CD4-positive, alpha-beta T cell treated with Interferon alpha-2 for 1 hour (primary cell): Measurements from ENCODE around the gene TGIF2.
"Not testable (repeated sequence)": the region's sequence is repeated elsewhere in the genome, so short reads cannot be mapped to it uniquely, and the experiment has no call there.

Experiments used
- DNase-seq, 2 donors: peaks; one replicate each; pipeline ENCODE4 v3.0.0-alpha.2; 2020 to 2022

Gene TGIF2

GRCh38 chr20:36620917-36621316 is 47.5 kb downstream of the TGIF2 start:
- no peak for DNase-seq

GRCh38 chr20:36623444-36623843 is 50.0 kb downstream of the TGIF2 start:
- no peak for DNase-seq

DNA sequence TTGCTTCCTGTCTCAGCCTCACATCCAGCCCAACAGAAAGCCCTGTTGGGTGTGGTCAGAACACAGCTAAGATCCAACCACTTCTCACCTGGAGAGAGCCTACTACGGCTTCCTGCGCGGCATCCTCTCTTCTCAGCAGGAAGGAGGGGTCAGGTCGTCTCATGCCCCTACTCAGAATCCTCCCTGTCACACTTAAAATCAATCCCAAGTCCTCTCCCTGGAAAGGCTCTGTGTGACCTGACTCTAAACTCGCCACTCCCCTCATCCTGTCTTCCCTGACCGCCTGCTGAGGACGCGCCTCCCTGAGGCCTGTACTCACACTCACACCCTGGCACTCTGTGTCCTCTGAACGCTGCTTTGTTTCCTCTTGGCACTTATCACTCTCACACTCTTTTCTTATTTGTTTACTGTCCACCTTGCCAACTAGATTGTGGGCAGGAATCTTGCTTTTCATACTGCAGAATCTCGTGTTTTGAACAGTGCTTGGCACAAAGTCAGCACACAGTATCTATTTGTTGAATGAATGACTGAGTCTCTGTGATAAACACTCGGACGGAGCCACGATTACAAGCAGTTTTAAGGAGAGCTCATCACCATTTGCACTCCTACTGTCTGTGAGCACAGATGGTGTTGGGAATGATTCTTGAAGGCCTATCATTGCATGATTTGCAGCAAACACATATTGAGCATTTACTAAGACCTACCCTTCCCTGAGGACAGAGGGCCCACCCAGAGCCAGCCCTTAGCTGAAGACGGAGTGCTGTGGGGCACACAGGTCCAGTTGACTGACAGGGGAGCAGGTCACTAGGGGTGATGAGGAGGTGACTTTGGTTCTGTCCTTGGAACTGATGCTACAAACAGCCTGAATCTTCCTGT is 50.9 kb downstream of the TGIF2 start:
- DNase-seq: no peak

GRCh38 chr20:36624944-36625324 is 51.5 kb downstream of the TGIF2 start:
- DNase-seq: no peak

DNA sequence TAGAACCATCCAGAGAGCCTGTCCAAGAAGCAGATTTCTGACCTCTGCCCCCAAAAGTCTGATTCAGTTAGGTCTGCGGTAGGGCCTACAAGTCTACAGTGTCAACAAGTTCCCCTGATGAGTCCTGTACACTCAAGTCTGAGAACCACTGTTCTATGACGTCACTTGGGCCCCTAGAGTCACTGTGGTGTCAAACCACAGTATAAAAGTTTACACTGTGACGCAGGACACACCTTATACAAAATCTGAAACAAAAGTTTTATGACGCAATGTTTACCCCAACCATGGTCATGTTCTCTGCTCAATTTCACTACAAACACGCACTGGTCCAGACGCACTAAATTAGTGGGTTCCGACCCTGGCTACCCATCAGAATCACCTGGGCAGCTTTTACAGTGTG is 54.7 kb downstream of the TGIF2 start:
- DNase-seq: peak; percentile 40 to 56

DNA sequence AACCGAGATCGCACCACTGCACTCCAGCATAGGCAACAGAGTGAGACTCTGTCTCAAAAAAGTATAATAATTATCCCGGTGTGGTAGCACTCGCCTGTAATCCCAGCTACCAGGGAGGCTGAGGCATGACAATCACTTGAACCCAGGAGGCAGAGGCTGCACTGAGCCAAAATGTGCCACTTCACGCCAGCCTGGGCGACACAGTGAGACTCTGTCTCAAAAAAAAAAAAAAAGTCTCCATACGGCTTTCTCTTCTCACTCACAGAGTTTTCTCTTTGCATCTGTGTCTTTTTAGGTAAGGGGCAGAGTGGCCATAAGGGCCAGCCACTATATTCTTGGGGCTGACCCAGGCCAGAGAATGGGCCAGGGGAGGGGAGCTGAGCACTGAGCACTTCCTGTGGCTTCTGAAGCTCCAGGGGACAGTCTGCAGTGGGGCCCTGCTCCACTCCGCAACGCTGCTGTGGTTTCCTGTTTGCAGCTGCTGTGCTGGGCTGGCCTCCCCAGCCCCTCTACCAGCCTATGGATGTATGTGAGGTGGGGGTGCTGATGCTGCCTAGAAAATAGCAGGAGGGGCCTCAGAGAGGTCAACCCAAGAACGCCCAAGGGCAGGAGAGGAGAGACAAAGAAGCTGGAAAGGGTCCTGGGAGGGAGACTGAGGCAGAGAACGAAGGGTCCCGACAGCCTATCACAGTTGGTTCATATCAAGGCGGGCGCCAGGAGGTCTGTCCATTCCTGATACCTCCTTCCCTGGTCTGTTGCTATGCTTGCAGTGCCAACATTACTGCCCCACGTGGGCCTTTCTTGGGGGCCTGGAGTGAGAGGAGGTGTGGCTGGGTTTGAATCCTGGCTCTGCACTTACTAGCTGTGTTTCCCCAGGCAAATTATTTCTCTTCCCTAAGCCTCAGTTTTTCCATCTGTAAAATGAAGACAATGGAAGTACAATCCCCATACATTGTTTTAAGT is 56.6 kb downstream of the TGIF2 start:
- DNase-seq: peak; percentile 27 to 54

GRCh38 chr20:36631646-36632045 is 58.2 kb downstream of the TGIF2 start:
- no peak for DNase-seq

DNA sequence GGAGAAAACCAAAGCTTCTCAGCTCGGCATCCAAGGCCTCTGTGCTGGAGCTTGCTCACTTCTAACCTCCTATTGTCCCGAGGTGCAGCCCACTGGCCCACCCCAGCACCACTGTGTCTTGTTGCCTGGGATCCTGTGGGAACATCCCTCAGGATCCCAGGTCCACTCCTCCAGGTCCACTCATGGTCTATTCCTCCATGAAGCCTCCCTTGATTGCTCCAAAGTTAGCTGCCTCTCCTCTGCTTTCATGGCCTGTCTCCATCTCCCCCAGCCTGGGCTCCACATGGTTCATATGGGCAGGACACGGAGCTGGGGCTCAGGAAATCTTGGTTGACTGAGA is 58.7 kb downstream of the TGIF2 start:
- DNase-seq: no peak

DNA sequence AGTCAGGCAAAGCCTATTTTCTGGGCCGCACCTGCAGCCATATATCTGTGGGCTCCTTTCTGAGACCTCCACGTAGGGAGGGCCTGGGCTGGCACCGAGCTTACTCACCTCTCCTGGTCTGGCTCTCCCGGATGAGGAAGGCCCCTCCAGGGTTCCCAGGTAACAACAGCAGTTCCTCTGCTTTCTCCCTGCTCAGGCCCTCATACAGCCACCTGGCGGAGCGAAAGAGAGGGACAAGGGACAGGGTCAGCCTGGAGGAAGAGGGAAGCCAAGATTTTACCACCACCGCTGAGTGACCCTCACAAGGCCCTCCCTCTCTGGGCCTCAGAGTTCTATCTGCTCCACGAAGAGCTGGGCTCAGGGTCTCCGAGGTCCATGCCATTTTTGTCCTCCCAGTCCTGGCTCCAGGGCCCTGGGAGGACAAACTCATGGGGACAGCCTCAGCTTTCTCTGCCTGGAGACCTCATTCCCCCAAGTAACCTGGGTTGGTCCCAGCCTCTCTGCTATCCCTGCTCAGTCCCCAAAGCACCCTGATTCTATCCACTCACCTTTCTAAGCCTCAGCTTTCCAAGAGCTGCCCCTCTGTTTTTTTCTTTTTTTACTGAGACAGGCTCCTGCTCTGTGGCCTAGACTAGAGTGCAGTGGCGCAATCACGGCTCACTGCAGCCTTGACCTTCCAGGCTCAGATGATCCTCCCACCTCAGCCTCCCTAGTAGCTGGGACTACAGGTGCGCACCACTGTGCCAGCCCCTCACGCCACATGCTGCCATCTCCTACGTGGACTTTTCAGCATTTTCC is 59.3 kb downstream of the TGIF2 start:
- DNase-seq: no peak

- no peak for DNase-seq
Measured at GRCh38 chr20:36633285-36633772, 59.9 kb downstream of the TGIF2 start.

- DNase-seq: no peak
Measured at GRCh38 chr20:36634342-36634741, 60.9 kb downstream of the TGIF2 start.

DNA sequence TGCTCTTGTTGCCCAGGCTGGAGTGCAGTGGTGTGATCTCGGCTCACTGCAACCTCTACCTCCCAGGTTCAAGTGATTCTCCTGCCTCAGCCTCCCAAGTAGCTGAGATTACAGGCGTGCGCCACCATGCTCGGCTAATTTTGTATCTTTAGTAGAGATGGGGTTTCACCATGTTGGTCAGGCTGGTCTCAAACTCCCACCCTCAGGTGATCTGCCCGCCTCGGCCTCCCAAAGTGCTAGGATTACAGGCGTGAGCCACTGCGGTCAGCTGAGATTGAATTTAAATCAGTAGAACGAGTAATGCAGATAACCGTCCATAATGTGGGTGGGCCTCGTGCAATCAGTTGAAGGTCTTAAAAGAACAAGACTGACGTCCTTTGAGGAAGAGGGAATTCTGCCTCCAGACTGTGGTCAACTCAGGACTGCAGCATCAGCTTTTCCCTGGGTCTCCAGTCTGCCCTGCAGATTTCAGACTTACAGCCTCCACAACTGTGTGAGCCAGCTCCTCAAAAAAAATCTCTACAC is 65.5 kb downstream of the TGIF2 start:
- DNase-seq: not testable (repeated sequence)

GRCh38 chr20:36641506-36641843 is 68.1 kb downstream of the TGIF2 start:
- no peak for DNase-seq

DNA sequence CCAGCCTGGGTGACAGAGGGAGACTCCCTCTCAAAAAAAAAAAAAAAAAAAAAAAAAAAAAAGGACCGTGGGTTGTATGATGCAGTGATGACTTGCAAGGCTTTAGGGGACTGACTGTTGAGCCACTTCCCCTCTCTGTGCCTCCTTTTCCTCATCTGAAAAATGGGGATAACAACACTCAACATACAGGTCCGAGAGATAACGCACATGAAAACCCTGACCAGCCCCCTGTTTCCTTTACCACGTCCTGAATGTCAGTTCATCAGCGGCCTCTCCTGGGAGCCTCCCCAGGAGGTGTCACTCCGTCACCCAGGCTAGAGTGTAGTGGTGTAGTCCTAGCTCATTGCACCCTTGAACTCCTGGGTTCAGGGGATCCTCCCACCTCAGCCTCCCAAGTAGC is 68.7 kb downstream of the TGIF2 start:
- no peak for DNase-seq
